HG03378 (cell line): ENCODE results near the gene TNIP1.

Experiments
- ATAC-seq: cut with Tn5 transposase; IDR thresholded peaks from one replicate; pipeline ENCODE4 v1.9.1; 2021; ENCODE audit warnings: mild to moderate bottlenecking, moderate library complexity; ENCODE audit not compliant: unreplicated experiment

Gene TNIP1

GRCh38 chr5:151005187-151005949, 75.5 kb downstream of the TNIP1 start:
- no peak for ATAC-seq

- no peak for ATAC-seq
Measured at GRCh38 chr5:151004499-151004898, 76.3 kb downstream of the TNIP1 start.

- no peak for ATAC-seq
Measured at GRCh38 chr5:151003503-151003860, 77.4 kb downstream of the TNIP1 start.

GRCh38 chr5:151002681-151003502, 77.9 kb downstream of the TNIP1 start:
- ATAC-seq = no peak

- ATAC-seq = no peak
Measured at GRCh38 chr5:151002250-151002649, 78.6 kb downstream of the TNIP1 start.

- no peak for ATAC-seq
Measured at GRCh38 chr5:151001436-151001835, 79.4 kb downstream of the TNIP1 start.

- ATAC-seq = no peak
Measured at GRCh38 chr5:150999704-151000442, 81.0 kb downstream of the TNIP1 start.

GRCh38 chr5:150993826-150994412, 86.9 kb downstream of the TNIP1 start:
- ATAC-seq = no peak

GRCh38 chr5:150993422-150993821, 87.4 kb downstream of the TNIP1 start:
- no peak for ATAC-seq

- ATAC-seq = no peak
Measured at GRCh38 chr5:150992705-150993104, 88.1 kb downstream of the TNIP1 start.

- no peak for ATAC-seq
Measured at GRCh38 chr5:150989695-150990094, 91.1 kb downstream of the TNIP1 start.

GRCh38 chr5:150987746-150988145, 93.1 kb downstream of the TNIP1 start:
- no peak for ATAC-seq
